ENCODE results near the gene ANKLE1.
A peak's percentile ranks its signal among the peaks of the same experiment; 100 is the strongest.
"Not testable (repeated sequence)": the region's sequence is repeated elsewhere in the genome, so short reads cannot be mapped to it uniquely, and the experiment has no call there.

ANKLE1 gene

DNA sequence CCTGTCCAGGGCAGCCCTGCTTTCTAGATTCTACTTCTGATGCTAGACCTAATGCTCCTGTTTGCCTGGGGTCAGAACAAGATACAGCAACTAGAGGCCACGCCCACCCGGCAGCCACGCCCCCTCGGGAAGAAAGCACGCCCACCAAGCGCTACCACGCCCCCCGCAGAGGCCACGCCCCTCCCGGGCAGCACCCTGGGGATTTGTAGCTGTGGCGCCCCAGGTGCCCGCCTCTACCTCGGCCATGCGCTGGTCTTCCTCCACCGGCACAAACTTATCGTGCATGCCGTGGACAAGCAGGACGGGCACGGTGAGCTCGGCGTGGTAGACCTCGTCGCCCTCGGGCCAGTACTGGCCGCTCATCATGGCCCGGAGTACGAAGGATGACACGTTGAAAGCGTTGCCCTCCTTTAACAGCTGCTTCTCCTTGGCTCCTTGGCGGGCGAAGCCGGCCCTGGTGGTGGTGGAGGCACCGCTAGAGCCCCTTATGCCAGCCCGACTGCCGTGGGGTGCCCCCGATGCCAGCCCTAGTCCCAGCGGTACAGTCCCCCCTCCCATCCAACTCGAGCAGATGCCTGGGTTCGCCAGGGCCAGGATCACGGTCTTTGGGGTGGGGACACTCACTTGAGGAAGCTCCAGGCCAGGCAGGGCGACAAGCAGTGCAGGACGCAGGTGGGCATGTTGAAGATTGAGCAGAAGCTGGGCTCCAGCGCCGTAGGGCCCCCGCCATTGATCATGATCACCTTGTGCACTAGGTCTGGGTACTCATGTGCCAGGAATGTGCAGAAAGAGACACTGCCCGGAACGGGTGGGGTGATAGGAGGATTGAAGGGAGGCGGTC lies 12.6 kb downstream of the ANKLE1 start:
- Histone ChIP-seq H3K27me3 (no peaks in the 10 kb centered on the region), H3K9me3 (no peaks in the 10 kb centered on the region), H3K36me3 (peaks cover 3% of the 10 kb centered on the region; the same call in 1 of the 2 replicates), H3K4me1 (peaks cover 7% of the 10 kb centered on the region), H3K4me3 (ENCODE audit: low read depth, low read length) (no peak overlapping the region)
- DNase-seq, result peak; percentile 87
- no peak for TF ChIP-seq CTCF (IDR thresholded peaks at IDR 0.05; ENCODE audit: low read depth, low read length)

- H3K36me3 ChIP-seq; H3K9me3 ChIP-seq; H3K27me3 ChIP-seq; DNase-seq; H3K4me3 ChIP-seq (ENCODE audit: low read depth, low read length); H3K4me1 ChIP-seq: not testable (repeated sequence)
Observed at GRCh38 chr19:17295551-17295950, 13.8 kb downstream of the ANKLE1 start.

DNA sequence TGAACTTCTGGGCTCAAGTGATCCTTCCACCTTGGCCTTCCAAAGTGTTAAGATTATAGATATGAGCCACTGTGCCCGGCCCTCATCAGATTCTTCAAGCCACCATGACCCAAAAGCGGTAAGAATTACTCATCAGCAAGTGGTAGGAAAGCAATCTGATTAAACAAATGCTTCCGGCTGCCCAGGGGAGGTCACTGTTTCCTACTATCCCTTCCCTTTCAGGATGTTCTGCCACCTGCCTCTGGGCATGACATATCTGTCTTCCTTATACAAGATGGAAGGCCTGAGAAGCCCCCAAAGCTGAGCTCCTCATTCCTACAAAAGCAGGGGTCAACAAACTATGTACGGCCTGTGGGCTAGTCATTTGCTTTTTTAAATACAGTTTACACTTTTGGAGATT lies 14.6 kb downstream of the ANKLE1 start:
- Histone ChIP-seq H3K27me3 (no peaks in the 10 kb centered on the region), H3K36me3 (peaks cover 3% of the 10 kb centered on the region; the same call in 1 of the 2 replicates), H3K4me1 (peaks cover 7% of the 10 kb centered on the region), H3K9me3 (no peaks in the 10 kb centered on the region), H3K4me3 (ENCODE audit: low read depth, low read length) (no peak overlapping the region)
- TF ChIP-seq CTCF (IDR thresholded peaks at IDR 0.05; ENCODE audit: low read depth, low read length), result 0 out of 2 replicates have a peak, but pooled peaks have one; percentile 3
- DNase-seq, result no peak

GRCh38 chr19:17296976-17297375 lies 15.3 kb downstream of the ANKLE1 start:
- Histone ChIP-seq H3K36me3 (peaks cover 3% of the 10 kb centered on the region; the same call in 1 of the 2 replicates), H3K4me1 (peaks cover 7% of the 10 kb centered on the region), H3K9me3 (no peaks in the 10 kb centered on the region), H3K4me3 (ENCODE audit: low read depth, low read length) (no peak overlapping the region), H3K27me3 (no peaks in the 10 kb centered on the region)
- no peak for DNase-seq
- TF ChIP-seq CTCF (IDR thresholded peaks at IDR 0.05; ENCODE audit: low read depth, low read length), result no peak

GRCh38 chr19:17300992-17301619 lies 19.4 kb downstream of the ANKLE1 start:
- Histone ChIP-seq H3K4me3 (ENCODE audit: low read depth, low read length) (no peak overlapping the region), H3K36me3 (no peaks in the 10 kb centered on the region), H3K27me3 (no peaks in the 10 kb centered on the region), H3K4me1 (peaks cover 6% of the 10 kb centered on the region), H3K9me3 (no peaks in the 10 kb centered on the region)
- no peak for DNase-seq
- TF ChIP-seq CTCF (IDR thresholded peaks at IDR 0.05; ENCODE audit: low read depth, low read length), result no peak

- no peaks in the 10 kb centered on the region for H3K36me3 ChIP-seq
- TF ChIP-seq CTCF (IDR thresholded peaks at IDR 0.05; ENCODE audit: low read depth, low read length), result no peak
- no peaks in the 10 kb centered on the region for H3K9me3 ChIP-seq
- H3K27me3 ChIP-seq, result no peaks in the 10 kb centered on the region
- no peak for DNase-seq
- H3K4me3 ChIP-seq (ENCODE audit: low read depth, low read length), result peak overlapping the region; percentile 66
- H3K4me1 ChIP-seq, result peaks cover 6% of the 10 kb centered on the region
Observed at GRCh38 chr19:17302391-17303166, 20.9 kb downstream of the ANKLE1 start.

Data from BE2C (cell line).